Left cardiac atrium (tissue), 4 donors: ENCODE results near the gene BCCIP. TPM values are rescaled to one million over a fixed set of nuclear protein-coding genes. Genes with fewer than 3 reads are reported as not detected.

Experiments used
- ATAC-seq, 2 donors: fragments of 200-7000 bp; cut with Tn5 transposase; one replicate each; pipeline ENCODE4 v1.9.1; 2020; ENCODE audit warnings: mild to moderate bottlenecking in 2 of 2, moderate library complexity in 2 of 2
- DNase-seq: peaks from one replicate; pipeline ENCODE4 v3.0.0-alpha.2; 2020
- intact Hi-C, 2 donors: fragments of 100-400 bp; cut with DNase I; formaldehyde crosslinking; loops; one replicate each; pipeline versions ENCODE4 v1.14.1 to v1.15.1; 2022 to 2023
- long read RNA-seq: library from polyadenylated mRNA; unstranded; transcript quantifications from one replicate; pipeline ENCODE4 v2.0.0, GENCODE V29; 2021
- total RNA-seq, 2 donors: library from RNA; stranded (reverse); fragmentation: NEBNext Ultra II Directional; extraction: Animal tissue kit (Norgen Biotek cat#: 25700); gene quantifications; one replicate each; pipeline ENCODE4 v1.2.1, GENCODE V29; 2021
- donor health status: DM: no; HTN: yes; CAD: no.
- donor health status: DM: no; HTN: yes; CAD: no; lungs with severe emphysema.
- donor health status: DM: yes; HTN: yes; CAD: no.
- donor health status: Dilated cardiomyopathy.

Gene BCCIP
- 10 to 100 TPM; 34.8 to 51.1 TPM for total RNA-seq
- long read RNA-seq, transcript BCCIP-201 (7 exons, 1,236 nt), result minor isoform, 16 of 47 reads
- long read RNA-seq, transcript BCCIP-202 (7 exons, 2,337 nt), result major isoform, 17 of 47 reads
- long read RNA-seq, transcript BCCIP-203 (8 exons, 1,433 nt), result minor isoform, 9 of 47 reads
- long read RNA-seq, partial matches to known transcripts, result 2 of 47 reads
- long read RNA-seq, other reads (novel, unspliced or antisense), result 3 of 47 reads

DNA sequence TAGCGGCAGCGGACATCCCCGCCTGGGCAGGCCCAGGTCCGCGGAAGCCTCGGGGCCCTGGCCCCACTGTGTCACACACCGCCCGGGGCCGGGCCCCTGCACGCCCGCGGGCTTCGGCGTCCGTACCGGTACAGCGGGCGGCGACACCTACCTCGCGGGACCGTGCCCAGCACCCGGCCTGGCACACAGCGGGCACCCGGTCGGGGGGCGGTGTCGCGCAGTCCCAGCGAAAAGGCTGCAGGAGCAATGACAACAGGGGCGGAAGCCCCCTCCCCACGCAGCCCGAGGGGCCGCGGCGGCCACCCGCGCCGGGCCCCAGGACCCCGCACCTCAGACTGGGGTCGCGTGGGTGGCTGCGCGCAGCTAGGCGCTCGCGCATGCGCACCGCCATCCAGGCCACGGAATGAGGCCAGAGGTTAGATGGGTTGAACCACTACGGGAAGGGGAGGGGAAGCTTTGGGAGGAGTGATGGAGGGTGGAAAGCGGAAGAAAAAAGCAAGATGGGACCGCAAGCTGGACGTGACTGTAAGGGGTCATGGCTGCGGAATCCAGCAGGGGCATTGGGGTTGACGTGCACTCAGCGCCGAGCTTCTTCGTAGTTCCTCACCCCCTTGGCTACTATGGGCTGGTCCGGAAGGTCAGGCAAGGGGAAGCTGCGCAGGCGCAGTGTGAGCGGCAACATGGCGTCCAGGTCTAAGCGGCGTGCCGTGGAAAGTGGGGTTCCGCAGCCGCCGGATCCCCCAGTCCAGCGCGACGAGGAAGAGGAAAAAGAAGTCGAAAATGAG, at the start of gene BCCIP, which contains the start of gene UROS:
Gene BCCIP (plus strand): TSS at position 669 of the 785 bp plus-strand sequence. CDS start 12 bp downstream, at position 681.
Gene UROS (minus strand): TSS at position 381 of the 785 bp plus-strand sequence. CDS start 6,759 bp downstream, outside the sequence.
- ATAC-seq (peak; percentile 95), DNase-seq (peak; percentile 95)
- intact Hi-C loops, result no loop called here

DNA sequence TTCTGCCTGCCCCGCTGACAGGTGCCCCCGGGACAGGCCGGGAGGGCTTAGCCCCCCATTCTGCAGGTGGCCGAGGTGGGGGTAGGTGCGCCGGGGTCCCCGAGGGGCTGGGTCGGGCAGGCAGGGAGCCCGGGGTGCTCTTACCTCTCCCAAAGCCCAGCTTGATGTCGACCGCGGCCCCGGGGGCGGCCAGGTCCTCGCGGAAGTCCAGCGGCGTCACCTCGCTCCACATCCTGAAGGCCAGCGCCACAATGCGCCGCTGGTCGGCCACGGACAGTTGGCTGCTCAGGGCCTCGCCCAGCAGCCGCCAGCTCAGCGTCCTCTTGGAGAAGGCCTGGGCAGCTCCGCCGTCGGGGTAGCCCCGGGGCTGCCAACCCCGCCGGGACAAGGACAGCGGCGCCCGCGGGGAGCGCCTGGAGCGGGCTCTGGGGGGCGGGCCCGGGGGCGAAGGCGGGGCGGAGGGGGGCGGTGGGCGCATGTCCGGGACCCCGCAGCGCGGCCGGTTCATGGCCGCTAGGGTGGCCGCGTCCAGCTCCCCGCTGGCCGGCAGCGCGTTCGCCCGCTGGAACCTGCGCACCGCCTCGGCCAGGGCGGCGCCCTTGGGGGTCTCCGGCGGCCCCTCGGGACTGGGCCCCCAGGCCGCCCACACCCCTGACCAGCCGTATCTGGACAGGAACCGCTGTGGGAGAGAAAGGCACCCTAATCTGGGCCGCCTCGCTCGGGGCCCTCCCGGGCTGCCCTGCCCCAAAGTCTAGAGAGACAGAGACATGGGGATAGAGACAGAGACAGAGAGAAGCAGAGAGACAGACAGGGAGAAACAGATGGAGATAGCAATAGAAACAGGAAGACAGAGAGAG, 49.4 kb upstream of the BCCIP start:
- DNase-seq (no peak), ATAC-seq (peak in 1 of 2 donors; percentile 18)
- intact Hi-C loops, result no loop called here

DNA sequence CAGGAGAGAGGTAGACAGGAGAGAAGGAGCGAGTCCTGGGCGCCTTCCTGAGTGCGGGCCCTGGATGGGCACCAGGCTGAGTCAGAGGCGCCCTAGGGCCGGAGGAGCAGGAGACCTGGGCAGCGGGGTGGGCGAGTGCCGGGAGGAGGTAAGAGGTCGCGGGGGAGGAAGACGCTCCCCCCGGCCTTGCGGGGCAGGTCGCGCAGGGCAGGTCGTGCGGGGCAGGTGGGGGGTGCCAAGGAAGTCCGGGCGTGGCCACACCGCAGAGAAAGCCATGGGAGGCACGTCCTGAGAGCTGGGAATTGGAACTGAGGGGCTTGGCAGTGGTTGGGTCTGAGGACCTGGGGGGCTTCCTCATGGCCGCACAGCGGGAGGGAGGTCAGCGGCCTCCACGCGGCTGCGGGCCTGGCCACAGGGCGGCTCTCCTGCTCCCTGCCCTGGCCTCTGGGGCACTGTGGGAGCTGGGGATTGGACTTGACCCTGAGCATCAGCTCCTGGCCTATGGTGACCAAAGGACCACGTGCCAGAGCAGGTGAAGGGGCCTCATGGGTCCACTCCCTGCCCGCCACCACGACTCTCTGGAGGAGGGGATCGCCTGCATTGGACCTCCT, 48.7 kb upstream of the BCCIP start:
- no peak for ATAC-seq
- intact Hi-C loops, result no loop called here
- DNase-seq, result no peak

DNA sequence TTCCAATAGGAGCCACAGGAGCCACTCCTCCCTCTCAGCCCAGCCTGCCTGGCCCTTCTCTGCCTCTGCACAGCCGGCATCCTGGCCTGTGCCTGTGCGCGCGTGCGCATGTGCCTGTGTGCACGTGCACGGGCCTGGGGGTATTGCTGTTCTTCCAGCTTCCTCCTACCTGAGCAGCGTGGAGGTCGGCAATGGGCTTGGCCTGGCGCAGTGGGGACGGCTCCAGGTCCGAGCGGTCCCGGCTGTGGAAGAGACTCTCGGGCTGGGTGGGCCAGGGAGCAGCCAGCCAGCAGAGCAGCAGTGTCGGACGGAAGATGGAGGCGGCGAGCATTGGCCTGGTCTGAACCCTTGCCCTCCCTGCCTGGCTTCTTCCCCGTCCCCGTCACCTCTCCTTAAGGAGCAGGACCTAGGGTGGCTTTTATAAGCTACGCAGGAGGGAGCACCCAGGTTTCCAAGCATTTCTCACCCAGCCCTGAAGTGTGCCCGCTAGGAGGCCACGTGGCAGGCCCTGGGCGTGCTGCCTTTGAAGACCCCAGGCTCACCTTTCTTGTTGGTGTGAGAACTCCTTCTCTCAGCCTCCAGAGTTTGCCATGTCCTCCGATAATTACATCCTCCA, 47.7 kb upstream of the BCCIP start, which contains the start of gene MMP21:
Gene MMP21 (minus strand): TSS at position 331 of the 616 bp plus-strand sequence. CDS start 0 bp downstream, at position 331.
- no peak for ATAC-seq
- DNase-seq, result no peak
- intact Hi-C loops, result no loop called here

DNA sequence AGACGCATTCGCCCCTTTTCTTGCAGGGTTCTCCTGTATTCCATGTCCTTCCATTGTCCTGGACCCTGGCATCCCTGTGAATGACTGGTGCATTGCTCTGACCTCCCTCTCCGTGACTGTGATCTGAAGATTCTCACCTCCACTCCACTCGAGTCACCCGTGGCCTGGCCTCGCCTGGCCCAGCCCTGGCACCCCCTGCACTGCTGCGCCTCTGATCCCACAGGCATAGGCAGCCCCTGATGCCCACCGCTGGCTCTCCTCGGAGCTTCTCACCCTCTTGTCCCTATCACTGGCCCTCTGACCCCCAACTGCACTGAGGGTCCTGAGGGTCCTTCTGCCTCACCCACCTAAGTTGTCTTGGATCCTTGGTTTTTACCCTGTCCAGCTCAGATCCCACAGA, 45.5 kb upstream of the BCCIP start:
- DNase-seq (no peak), ATAC-seq (no peak)
- intact Hi-C loops, result no loop called here

DNA sequence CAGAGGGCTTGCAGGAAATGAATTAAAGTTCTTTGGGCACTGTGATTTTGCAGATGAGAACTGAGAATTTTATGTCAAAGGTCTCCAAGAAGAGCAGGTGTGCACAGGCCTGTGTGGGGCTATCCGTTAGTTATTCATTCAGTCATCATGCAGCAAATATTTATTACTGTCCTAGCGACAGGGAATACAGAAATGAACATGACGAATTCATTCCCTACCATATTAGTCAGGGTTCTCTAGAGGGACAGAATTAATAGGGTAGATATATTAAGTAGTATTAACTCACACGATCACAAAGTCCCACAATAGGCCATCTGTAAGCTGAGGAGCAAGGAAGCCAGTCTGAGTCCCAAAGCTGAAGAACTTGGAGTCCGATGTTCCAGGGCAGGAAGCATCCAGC, 44.8 kb upstream of the BCCIP start:
- intact Hi-C loops, result no loop called here
- DNase-seq, result no peak
- no peak for ATAC-seq

DNA sequence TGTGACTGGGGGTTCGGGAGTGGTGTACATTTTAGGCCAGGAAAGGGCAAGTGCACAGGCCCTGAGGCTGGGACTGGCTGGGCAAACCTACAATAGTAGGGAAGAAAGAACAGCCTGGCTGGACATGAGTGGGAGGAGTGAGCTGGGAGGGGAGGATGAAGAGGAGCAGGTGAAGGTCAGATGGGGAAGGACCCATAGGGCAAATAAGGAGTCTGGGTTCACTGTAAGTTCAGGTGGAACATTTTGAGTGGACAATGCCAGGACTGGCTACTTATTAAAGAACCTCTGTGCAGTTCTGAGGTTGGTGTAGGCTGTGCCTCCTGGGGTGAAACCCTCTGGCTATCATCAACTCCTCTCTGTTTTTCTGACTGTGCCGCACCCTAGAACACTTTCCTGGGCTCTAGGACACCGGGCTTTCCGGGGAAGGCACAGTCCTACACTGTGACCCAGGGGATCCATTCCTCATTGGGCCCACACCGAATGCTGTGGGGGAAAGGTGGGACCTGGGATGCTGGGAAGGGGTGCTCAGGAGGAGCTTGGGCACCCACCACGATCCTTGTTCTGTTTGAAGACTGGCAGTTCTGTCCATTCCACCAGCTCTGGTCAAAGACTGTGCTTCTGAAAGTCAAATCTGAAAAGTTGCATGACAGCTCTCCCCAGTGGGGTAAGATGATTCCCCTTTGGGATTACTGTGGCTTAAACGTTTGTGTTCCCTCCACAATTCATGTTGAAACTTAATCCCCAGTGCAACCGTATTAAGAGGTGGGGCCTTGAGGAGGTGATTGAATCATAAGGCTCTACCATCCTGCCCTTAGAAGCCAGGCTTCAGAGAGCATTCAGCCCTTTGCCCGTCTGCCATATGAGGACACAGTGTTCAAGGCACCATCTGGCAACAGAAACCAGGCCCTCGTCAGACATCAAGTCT, 43.7 kb upstream of the BCCIP start:
- intact Hi-C loops, result no loop called here
- DNase-seq, result no peak
- ATAC-seq, result no peak

DNA sequence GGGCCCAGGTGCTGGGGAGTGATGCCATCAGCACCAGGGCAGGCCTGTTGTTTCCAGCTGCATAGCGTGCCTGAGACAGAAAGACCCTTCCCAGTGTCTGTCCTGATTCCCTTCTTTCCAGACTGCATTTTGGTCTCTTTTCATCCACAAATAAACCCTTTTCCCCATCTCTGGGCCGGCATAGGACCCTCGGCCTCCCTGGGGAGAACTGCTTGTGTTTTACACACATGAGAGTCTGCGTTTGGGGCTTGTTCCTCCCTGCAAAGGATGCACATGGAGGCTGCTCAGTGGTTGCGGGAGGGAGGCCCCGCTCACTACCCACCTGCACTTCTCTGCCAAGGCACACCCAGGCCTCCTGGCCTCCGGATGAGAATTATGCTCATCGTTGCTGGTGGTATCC, 42.0 kb upstream of the BCCIP start:
- intact Hi-C loops, result no loop called here
- no peak for ATAC-seq
- DNase-seq, result no peak

DNA sequence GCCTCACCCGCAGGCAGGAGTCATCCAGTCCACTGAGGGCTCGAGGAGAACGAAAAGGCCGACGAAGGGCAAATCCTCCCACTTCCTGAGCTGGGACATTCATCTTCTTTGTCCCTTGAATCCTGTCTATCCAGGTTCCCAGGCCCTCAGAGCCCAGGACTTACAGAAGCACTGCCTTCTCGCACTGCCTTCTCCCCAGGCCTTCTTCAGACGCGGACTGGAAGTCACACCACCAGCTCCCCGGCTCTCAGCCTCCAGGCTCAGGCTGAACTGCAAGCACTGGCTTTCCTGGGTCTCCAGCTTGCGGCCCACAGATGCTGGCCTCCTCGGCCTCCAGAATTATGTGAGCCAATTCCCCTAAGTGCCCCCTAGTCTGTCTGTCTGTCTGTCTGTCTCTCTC, 41.3 kb upstream of the BCCIP start:
- no peak for DNase-seq
- intact Hi-C loops, result no loop called here

DNA sequence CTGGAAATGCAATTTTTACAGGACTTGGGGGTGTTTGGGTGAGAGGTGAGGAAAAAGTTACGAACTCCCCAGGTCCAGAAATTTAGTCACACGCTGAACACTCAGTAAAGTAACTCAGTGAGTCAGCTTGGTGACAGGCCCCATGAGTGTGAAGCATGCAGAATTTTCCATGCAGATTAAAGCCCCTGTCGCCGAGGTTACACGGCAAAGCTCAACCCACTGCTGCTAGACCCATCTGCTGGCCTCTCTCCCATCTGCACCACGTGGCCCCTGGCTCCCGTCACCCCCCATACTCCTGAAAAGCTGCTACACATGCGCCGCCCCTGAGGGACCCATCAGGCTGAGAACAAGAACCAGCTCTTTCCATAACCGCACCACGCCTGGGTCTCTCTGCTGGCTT, 40.7 kb upstream of the BCCIP start:
- no peak for DNase-seq
- no peak for ATAC-seq
- intact Hi-C loops, result no loop called here

More for the DNA sequence above, 41.3 kb upstream of the BCCIP start:
- no peak for ATAC-seq

DNA sequence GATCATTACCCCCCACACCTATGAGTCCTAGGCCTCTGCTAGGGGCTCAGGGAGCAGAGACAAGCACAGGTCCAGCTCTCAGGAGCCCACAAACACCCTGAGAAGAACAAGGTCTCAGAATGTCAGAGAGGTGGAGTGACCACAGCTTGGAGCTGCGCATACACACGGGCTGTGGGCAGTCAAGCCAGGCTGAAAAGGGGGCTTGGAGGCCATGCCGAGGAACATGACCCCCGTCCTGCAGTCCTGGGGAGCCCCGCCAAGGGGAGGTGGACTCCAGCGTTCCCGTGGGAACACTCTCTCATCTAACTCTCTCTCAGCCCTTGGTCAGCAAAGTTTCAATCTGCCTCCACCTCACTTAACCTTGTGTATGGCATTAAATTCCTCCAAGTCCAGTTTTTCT, 39.9 kb upstream of the BCCIP start:
- DNase-seq, result no peak
- ATAC-seq, result no peak
- intact Hi-C loops, result no loop called here

DNA sequence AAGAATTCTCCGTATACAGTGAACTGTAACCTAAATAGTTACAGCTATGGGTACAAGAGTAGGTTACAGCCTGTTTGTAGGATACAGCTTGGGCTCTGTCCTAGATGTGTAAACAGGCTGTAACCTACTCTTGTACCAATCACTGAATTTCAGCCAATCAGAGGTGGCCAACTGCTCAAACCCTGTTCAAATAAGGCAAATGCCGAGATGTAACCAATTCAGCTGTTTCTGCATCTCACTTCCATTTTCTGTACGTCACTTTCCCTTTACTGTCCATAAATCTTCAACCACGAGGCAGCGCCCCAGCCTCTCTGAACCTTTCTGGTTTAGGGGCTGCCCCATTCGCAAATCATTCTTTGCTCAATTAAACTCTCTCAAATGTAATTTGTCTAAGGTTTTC, 39.4 kb upstream of the BCCIP start:
- intact Hi-C loops, result no loop called here

DNA sequence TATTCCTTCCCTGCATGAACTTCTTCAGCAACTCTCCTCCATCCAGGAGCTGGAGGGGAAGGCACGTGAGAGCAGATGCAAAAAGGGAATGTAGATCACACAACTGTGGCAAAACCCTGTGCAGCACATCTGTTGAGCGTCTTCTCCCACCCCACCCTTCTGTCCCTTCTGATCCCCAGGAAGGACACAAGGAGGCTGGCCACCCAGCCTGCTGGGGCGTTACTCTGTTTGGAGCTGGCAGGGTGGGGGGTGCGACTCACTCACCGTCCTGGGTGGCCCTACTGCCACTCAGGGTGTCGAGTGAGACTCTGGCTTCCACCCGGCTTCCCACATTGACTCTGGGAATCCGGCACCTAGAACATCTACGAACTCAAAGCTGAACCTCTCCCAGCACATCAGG, 37.6 kb upstream of the BCCIP start:
- intact Hi-C loops, result no loop called here
- no peak for ATAC-seq
- DNase-seq, result no peak

More for the DNA sequence above, 39.4 kb upstream of the BCCIP start:
- ATAC-seq, result no peak
- no peak for DNase-seq

DNA sequence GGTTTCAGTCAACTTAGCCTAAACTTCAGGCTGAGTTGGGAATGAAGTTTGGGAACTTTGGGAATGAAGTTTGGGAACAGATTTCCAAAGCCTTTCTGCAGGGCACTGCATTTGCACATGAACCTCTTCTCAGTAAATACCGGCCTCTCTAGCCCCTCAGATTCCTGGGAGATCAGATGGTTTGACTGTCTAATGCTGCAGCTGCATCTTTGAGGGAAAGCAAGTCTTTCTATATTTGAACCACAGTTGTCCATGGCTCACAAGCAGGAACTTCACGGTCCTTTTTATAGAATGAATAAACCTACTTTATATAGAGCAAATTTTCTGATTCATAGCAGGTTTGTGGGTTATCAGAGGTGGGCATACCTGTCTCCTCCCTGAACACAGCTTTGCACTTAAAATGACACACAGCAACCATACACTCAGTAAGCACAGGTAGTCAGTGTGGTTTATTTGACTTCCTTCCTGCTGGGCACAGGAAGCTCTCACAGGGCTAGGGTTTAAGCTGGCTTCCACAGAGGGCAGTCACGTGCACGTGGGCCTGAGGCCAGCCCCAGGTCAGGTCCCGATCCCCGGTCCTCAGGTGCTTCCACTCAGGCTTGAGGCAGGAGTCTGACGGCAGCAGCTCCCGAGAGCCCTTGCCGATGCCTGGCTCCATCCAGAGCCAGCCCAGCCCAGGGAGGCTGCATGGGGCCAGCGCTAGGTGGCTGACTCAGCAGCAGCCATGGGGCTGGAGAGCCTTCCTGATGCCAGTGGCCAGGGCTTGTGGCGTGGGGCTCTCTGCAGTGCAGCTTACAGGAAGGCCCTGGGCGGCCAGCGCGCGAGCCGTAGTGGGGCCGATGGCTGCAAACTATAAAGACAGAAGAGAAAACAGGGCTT, 35.0 kb upstream of the BCCIP start:
- intact Hi-C loops, result no loop called here
- DNase-seq, result no peak
- no peak for ATAC-seq

DNA sequence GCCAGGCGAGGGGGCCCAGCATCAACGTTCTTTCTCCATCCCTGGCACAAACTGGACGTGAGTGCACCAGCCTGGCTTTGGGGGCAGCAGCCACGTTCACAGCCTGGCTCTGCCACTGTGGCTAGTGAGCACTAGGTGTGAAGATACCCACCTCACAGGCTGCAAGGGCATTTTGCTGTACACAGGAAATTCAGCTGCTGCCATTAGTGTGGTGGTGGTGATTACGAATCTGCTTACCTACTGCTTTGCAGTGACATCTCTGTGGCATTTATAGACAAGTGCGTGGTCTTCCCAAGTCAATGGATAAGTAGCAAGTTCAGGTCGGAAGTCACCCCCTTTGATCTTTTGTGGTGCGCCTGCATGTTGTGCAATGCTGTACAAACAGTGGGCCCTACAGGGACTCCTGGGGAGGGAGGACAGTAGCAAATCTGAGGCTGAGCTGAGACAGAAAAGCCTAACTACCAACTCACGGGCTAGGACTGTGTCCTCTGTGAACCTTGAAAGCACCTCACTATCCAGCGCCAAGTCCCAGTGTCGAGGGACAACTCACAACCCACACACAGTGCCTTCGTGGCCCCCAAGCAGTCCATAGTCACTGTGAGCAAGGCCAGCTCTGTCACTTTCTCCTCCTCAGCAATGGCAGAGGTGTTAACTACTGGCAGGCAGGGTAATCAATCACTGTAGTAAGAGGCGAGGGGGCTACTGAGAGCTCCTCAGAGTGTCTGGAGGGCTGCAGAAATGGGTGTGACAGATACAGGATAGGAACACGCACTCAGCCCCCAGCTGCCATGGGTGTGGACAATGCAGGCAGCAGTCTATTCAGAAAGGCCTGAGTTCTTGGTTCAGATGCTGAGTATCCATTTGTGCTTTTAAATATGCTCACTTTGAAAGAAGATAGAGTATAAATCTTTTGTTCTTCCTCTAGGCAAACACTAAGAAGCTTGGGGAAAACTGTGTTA, 30.7 kb upstream of the BCCIP start:
- DNase-seq (no peak), ATAC-seq (no peak)
- intact Hi-C loops, result no loop called here

DNA sequence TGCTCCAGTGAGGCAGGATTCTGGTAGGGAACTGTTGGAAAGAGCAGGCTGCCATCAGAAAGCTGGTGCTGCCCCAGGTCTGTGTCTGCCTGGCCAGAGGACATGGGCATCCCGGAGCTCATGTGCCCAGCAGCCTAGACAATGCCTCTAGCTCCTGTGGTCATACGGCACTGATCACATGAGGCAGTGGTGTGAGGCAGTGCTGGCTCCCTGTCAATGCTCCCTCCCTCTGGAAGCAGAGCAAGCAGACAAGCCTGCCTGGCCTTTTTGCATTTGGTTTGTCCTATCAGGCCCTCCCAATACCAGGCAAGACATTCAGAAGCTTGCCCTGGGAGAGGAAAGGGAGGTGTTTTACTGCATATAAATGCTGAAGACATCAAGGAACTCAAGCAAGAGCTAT, 28.2 kb upstream of the BCCIP start:
- peak; percentile 46 for DNase-seq
- intact Hi-C loops, result no loop called here
- peak in 1 of 2 donors; percentile 79 for ATAC-seq
